Measurements from ENCODE around the gene LRFN2. TPM values are rescaled to one million over a fixed set of nuclear protein-coding genes. Genes with fewer than 3 reads are reported as not detected.

The LRFN2 gene
- total RNA-seq, 4 donors from 2014 or later = 0.18 to 2.2 (median 0.34) TPM

GRCh38 chr6:40349901-40350746, 237.0 kb downstream of the LRFN2 start:
- DNase-seq = no peak
- Histone ChIP-seq H3K27me3 (no peaks in the 10 kb centered on the region), H3K4me1 (no peaks in the 10 kb centered on the region), H3K9me3 (no peaks in the 10 kb centered on the region), H3K36me3 (no peaks in the 10 kb centered on the region), H3K4me3 (no peak overlapping the region), H3K27ac (no peak overlapping the region)
- no peak for TF ChIP-seq CTCF (IDR thresholded peaks at IDR 0.05)
- intact Hi-C loops (cut with DNase I) = no loop called here
- WGBS, 2 donors = 62 to 80% methylated on average over 8 to 11 of the region's 11 CpGs

- no peak overlapping the region for H3K4me3 ChIP-seq
- H3K27me3 ChIP-seq = no peaks in the 10 kb centered on the region
- TF ChIP-seq POLR2A (IDR thresholded peaks at IDR 0.05) (no peak), CTCF (IDR thresholded peaks at IDR 0.05) (no peak)
- H3K27ac ChIP-seq = no peak overlapping the region
- 44 to 57% methylated on average over 7 to 8 of the region's 11 CpGs for WGBS, 2 donors
- H3K36me3 ChIP-seq = no peaks in the 10 kb centered on the region
- no peaks in the 10 kb centered on the region for H3K9me3 ChIP-seq
- no peaks in the 10 kb centered on the region for H3K4me1 ChIP-seq
- intact Hi-C loops (cut with DNase I) = no loop called here
- DNase-seq = no peak
These were observed 237.9 kb downstream of the LRFN2 start for GRCh38 chr6:40349123-40349900.

- no peaks in the 10 kb centered on the region for H3K27me3 ChIP-seq
- intact Hi-C loops (cut with DNase I) = no loop called here
- TF ChIP-seq POLR2A (IDR thresholded peaks at IDR 0.05) = no peak
- DNase-seq = no peak
- 38 to 79% methylated on average over 1 to 4 of the region's 4 CpGs for WGBS, 2 donors
- no peak overlapping the region for H3K27ac ChIP-seq
- no peaks in the 10 kb centered on the region for H3K9me3 ChIP-seq
- H3K4me3 ChIP-seq = no peak overlapping the region
- H3K4me1 ChIP-seq = no peaks in the 10 kb centered on the region
- no peaks in the 10 kb centered on the region for H3K36me3 ChIP-seq
These were observed 238.6 kb downstream of the LRFN2 start for GRCh38 chr6:40348591-40348990.

GRCh38 chr6:40347571-40348011, 239.6 kb downstream of the LRFN2 start:
- Histone ChIP-seq H3K36me3 (no peaks in the 10 kb centered on the region), H3K4me1 (no peaks in the 10 kb centered on the region), H3K27me3 (no peaks in the 10 kb centered on the region), H3K9me3 (no peaks in the 10 kb centered on the region), H3K27ac (no peak overlapping the region), H3K4me3 (no peak overlapping the region)
- TF ChIP-seq POLR2A (IDR thresholded peaks at IDR 0.05) (no peak), CTCF (IDR thresholded peaks at IDR 0.05) (no peak)
- 50% methylated on average over 1 of the region's 5 CpGs; no CpG with 5 or more reads in 1 of the 2 donors for WGBS, 2 donors
- intact Hi-C loops (cut with DNase I) = no loop called here
- DNase-seq = no peak

GRCh38 chr6:40346246-40346645, 240.9 kb downstream of the LRFN2 start:
- H3K27ac ChIP-seq = no peak overlapping the region
- H3K9me3 ChIP-seq = no peaks in the 10 kb centered on the region
- TF ChIP-seq CTCF (IDR thresholded peaks at IDR 0.05) (no peak), POLR2A (IDR thresholded peaks at IDR 0.05) (no peak)
- H3K27me3 ChIP-seq = no peaks in the 10 kb centered on the region
- no peak for DNase-seq
- H3K4me3 ChIP-seq = no peak overlapping the region
- no peaks in the 10 kb centered on the region for H3K4me1 ChIP-seq
- 74 to 93% methylated on average over 5 to 6 of the region's 6 CpGs for WGBS, 2 donors
- intact Hi-C loops (cut with DNase I) = no loop called here
- H3K36me3 ChIP-seq = no peaks in the 10 kb centered on the region
